IMR-90 (cell line): ENCODE measurements around the gene B3GALT6. TPM values are rescaled to one million over a fixed set of nuclear protein-coding genes. Genes with fewer than 3 reads are reported as not detected.

Experiments used
- ATAC-seq: fragments of 200-7000 bp; cut with Tn5 transposase; 2 replicates; pipeline ENCODE4 v1.9.1; 2020; ENCODE audit warnings: low read depth, mild to moderate bottlenecking, moderate library complexity
- BruUV-seq: library from RNA; stranded (reverse); fragments of 400-500 nt; replicated peaks from 2 replicates; lab custom pipeline; 2021; lab: Mats Ljungman, UMichigan
- CTCF ChIA-PET: fragments of 300-600 bp; formaldehyde crosslinking; extraction: SDS; loops from one replicate; lab custom pipeline; 2021; ENCODE audit warnings: antibody characterized with exemption; lab: Yijun Ruan, JAX
- POLR2A ChIA-PET: fragments of 300-600 bp; sonication (Branson Sonifier 250); formaldehyde crosslinking; loops from one replicate; lab custom pipeline; 2022; ENCODE audit warnings: antibody characterized with exemption; ENCODE audit not compliant: unreplicated experiment; lab: Charles Lee
- DNase-seq: peaks from one replicate; pipeline ENCODE4 v3.0.0; 2013
- H2AFZ ChIP-seq: replicated peaks from 2 replicates; pipeline ENCODE3; 2013; ENCODE audit warnings: low read length, mild to moderate bottlenecking; ENCODE audit not compliant: poor library complexity
- H2AK5ac ChIP-seq: 2 replicates; pipeline ENCODE4 v1.6.1; 2013; ENCODE audit warnings: low read depth, low read length, inconsistent platforms
- H2AK9ac ChIP-seq: replicated peaks from 2 replicates; pipeline ENCODE3; 2013; ENCODE audit warnings: mild to moderate bottlenecking, low read depth, low read length, moderate library complexity; ENCODE audit not compliant: poor library complexity
- H2BK120ac ChIP-seq: 2 replicates; pipeline ENCODE4 v1.6.1; 2013; ENCODE audit warnings: low read depth, low read length, inconsistent platforms
- H2BK15ac ChIP-seq: 3 replicates; pipeline ENCODE4 v1.6.1; 2013; ENCODE audit warnings: low read depth, low read length, inconsistent platforms
- H2BK20ac ChIP-seq: 2 replicates; pipeline ENCODE4 v1.6.1; 2013; ENCODE audit warnings: low read depth, mild to moderate bottlenecking, inconsistent platforms, low read length, moderate library complexity
- H2BK5ac ChIP-seq: 2 replicates; pipeline ENCODE4 v1.6.1; 2013; ENCODE audit warnings: mild to moderate bottlenecking, low read depth, low read length, inconsistent platforms; ENCODE audit not compliant: poor library complexity, severe bottlenecking
- H3K14ac ChIP-seq: replicated peaks from 2 replicates; pipeline ENCODE4 v1.6.1; 2013; ENCODE audit warnings: low read depth, low read length, inconsistent platforms
- H3K18ac ChIP-seq: 2 replicates; pipeline ENCODE4 v1.6.1; 2013; ENCODE audit warnings: low read depth, low read length, control low read depth
- H3K23ac ChIP-seq: 2 replicates; pipeline ENCODE4 v1.6.1; 2013; ENCODE audit warnings: low read depth, low read length, inconsistent platforms
- H3K27ac ChIP-seq: 2 replicates; pipeline ENCODE4 v1.5.1; 2013; ENCODE audit warnings: mild to moderate bottlenecking, control low read depth, low read length; ENCODE audit not compliant: insufficient read depth
- H3K27me3 ChIP-seq: 2 replicates; pipeline ENCODE4 v1.6.1; 2013; ENCODE audit warnings: low read length; ENCODE audit not compliant: control insufficient read depth, insufficient read depth
- H3K36me3 ChIP-seq: 2 replicates; pipeline ENCODE4 v1.6.1; 2013; ENCODE audit warnings: low read length, mixed read lengths; ENCODE audit not compliant: control insufficient read depth, insufficient read depth
- H3K4ac ChIP-seq: 2 replicates; pipeline ENCODE4 v1.6.1; 2013; ENCODE audit warnings: low read depth, low read length, inconsistent platforms
- H3K4me1 ChIP-seq: 2 replicates; pipeline ENCODE4 v1.6.1; 2013; ENCODE audit warnings: low read length, mixed read lengths; ENCODE audit not compliant: control insufficient read depth, insufficient read depth
- H3K4me2 ChIP-seq: 2 replicates; pipeline ENCODE4 v1.6.1; 2013; ENCODE audit warnings: low read depth, mild to moderate bottlenecking, control low read depth, low read length, moderate library complexity
- H3K4me3 ChIP-seq: 2 replicates; pipeline ENCODE4 v1.5.1; 2013; ENCODE audit warnings: low read depth, mild to moderate bottlenecking, control low read depth, low read length, moderate library complexity; ENCODE audit not compliant: insufficient read depth
- H3K56ac ChIP-seq: 2 replicates; pipeline ENCODE4 v1.6.1; 2013; ENCODE audit warnings: low read length, inconsistent platforms; ENCODE audit not compliant: insufficient read depth; ENCODE audit errors: extremely low read depth
- H3K79me1 ChIP-seq, 2 experiments: 2 replicates each; pipeline ENCODE4 v1.6.1; 2013; ENCODE audit warnings: low read length in 2 of 2, inconsistent platforms in 1 of 2, low read depth in 1 of 2
- H3K9ac ChIP-seq: 2 replicates; pipeline ENCODE4 v1.6.1; 2013; ENCODE audit warnings: low read depth, low read length, control low read depth
- H3K9me1 ChIP-seq: 2 replicates; pipeline ENCODE4 v1.6.1; 2013; ENCODE audit warnings: low read length, inconsistent platforms; ENCODE audit not compliant: insufficient read depth
- H3K9me3 ChIP-seq: 2 replicates; pipeline ENCODE4 v1.6.1; 2013; ENCODE audit warnings: low read length; ENCODE audit not compliant: control insufficient read depth, insufficient read depth
- H4K20me1 ChIP-seq: 2 replicates; pipeline ENCODE4 v1.6.1; 2013; ENCODE audit warnings: low read length, inconsistent platforms; ENCODE audit not compliant: insufficient read depth
- H4K5ac ChIP-seq: 2 replicates; pipeline ENCODE4 v1.6.1; 2013; ENCODE audit warnings: mild to moderate bottlenecking, low read depth, low read length, control low read depth
- H4K8ac ChIP-seq, 2 experiments: 2 replicates each; pipeline ENCODE4 v1.6.1; 2013; ENCODE audit warnings: low read depth in 2 of 2, low read length in 2 of 2, control low read depth in 1 of 2, inconsistent platforms in 1 of 2
- H4K91ac ChIP-seq: 2 replicates; pipeline ENCODE4 v1.6.1; 2013; ENCODE audit warnings: low read depth, low read length, inconsistent platforms; ENCODE audit not compliant: insufficient read depth
- BHLHE40 ChIP-seq: fragments of 150-350 bp; IDR thresholded peaks from 2 replicates; pipeline ENCODE4 v1.6.1; 2016; ENCODE audit warnings: mild to moderate bottlenecking, low read depth, low read length
- CEBPB ChIP-seq: IDR thresholded peaks from 2 replicates; pipeline ENCODE4 v1.6.1; 2012; ENCODE audit warnings: low read depth, low read length, improper control_type of control experiment
- CHD1 ChIP-seq: IDR thresholded peaks from 2 replicates; pipeline ENCODE4 v1.6.1; 2012; ENCODE audit warnings: low read depth, low read length, improper control_type of control experiment
- FOS ChIP-seq: fragments of 150-350 bp; IDR thresholded peaks from 2 replicates; pipeline ENCODE4 v1.6.1; 2016; ENCODE audit warnings: low read depth, low read length
- MAZ ChIP-seq: IDR thresholded peaks from 2 replicates; pipeline ENCODE4 v1.6.1; 2012; ENCODE audit warnings: low read depth, mild to moderate bottlenecking, low read length, improper control_type of control experiment, moderate library complexity, borderline replicate concordance
- MXI1 ChIP-seq: IDR thresholded peaks from 2 replicates; pipeline ENCODE4 v1.6.1; 2012; ENCODE audit warnings: low read depth, mild to moderate bottlenecking, low read length, moderate library complexity, borderline replicate concordance
- NFE2L2 ChIP-seq: fragments of 150-350 bp; IDR thresholded peaks from 2 replicates; pipeline ENCODE4 v1.6.1; 2016; ENCODE audit warnings: low read depth, mild to moderate bottlenecking, low read length
- RAD21 ChIP-seq: IDR thresholded peaks from 2 replicates; pipeline ENCODE4 v1.6.1; 2012; ENCODE audit warnings: low read length, improper control_type of control experiment
- RCOR1 ChIP-seq: IDR thresholded peaks from 2 replicates; pipeline ENCODE4 v1.6.1; 2012; ENCODE audit warnings: mild to moderate bottlenecking, low read length, improper control_type of control experiment; ENCODE audit not compliant: insufficient replicate concordance
- WGBS, 2 experiments: methylation state at CpG; one replicate each; pipeline versions ENCODE4 v1.1.5 to v1.1.7; 2013; ENCODE audit warnings: missing lambda C conversion rate in 2 of 2; ENCODE audit not compliant: insufficient read length in 1 of 2; ENCODE audit errors: extremely low coverage in 2 of 2; 5-methylcytosine and 5-hydroxymethylcytosine counted together
- dilution Hi-C: fragments of 300-500 bp; cut with HindIII; formaldehyde crosslinking; loops from one replicate; pipeline ENCODE4 v1.14.3; 2018; ENCODE audit warnings: low sequenced_read_pairs; ENCODE audit not compliant: unreplicated experiment
- in situ Hi-C: fragments of 300-500 bp; cut with MboI; formaldehyde crosslinking; loops from 3 replicates; pipeline ENCODE4 v1.14.3; 2019; ENCODE audit warnings: low sequenced_read_pairs, inconsistent platforms, mixed read lengths
- intact Hi-C: fragments of 100-400 bp; cut with micrococcal nuclease; formaldehyde crosslinking; loops from 2 replicates; pipeline ENCODE4 v1.10.0; 2022
- polyA plus RNA-seq, 3 experiments: library from polyadenylated mRNA; depleted of rRNA; stranded (reverse); fragments of >200 nt; gene quantifications; 2 replicates each; pipeline ENCODE4 v1.2.3, GENCODE V29; 2012; ENCODE audit warnings: low replicate concordance in 1 of 3
- total RNA-seq: library from RNA; depleted of rRNA; stranded (reverse); fragments of >200 nt; gene quantifications from 2 replicates; pipeline ENCODE4 v1.2.3, GENCODE V29; 2012
- TF ChIP-seq, protein P1 (sequence below): fragments of 150-350 bp; IDR thresholded peaks from 2 replicates; pipeline ENCODE4 v1.6.1; 2016; ENCODE audit warnings: low read depth, mild to moderate bottlenecking, low read length, moderate library complexity, borderline replicate concordance
- TF ChIP-seq, protein P2 (sequence below): conservative IDR thresholded peaks from 2 replicates; pipeline ENCODE4 v1.5.1; 2012; ENCODE audit warnings: mild to moderate bottlenecking, low read depth, low read length, improper control_type of control experiment
- TF ChIP-seq, protein P3 (sequence below): fragments of 150-350 bp; IDR thresholded peaks from 2 replicates; pipeline ENCODE4 v1.6.1; 2017; ENCODE audit warnings: mild to moderate bottlenecking, antibody characterized with exemption, low read length, low read depth

B3GALT6 gene
- total and polyA plus RNA-seq, 2 of the 4 experiments (the other 2 are of a cell fraction), result 12.2 to 23.0 TPM

DNA sequence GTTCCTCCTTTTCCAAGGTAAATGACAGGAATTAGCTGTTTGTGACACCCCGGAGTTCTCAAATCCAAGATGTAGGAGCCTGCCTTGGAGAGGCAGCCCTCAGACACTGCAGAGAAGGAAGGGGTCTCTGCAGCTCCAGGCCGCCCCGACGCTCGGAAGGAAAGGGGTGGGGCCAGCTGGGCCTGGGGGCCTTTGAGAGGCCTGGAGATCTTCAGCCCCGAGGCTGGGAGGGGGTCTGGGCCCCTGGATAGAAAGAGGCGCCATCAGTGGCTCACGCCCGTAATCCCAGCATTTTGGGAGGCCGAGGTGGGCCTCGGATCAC lies 24.5 kb upstream of the B3GALT6 start:
- Histone ChIP-seq H3K4me3 (no peak overlapping the region), H2AFZ (no peak overlapping the region), H2BK20ac (no peak overlapping the region), H3K56ac (no peak overlapping the region), H2AK9ac (no peak overlapping the region), H4K8ac (no peak overlapping the region), H2BK5ac (no peak overlapping the region), H3K18ac (no peak overlapping the region), H3K27ac (no peak overlapping the region), H2AK5ac (peak overlapping the region; percentile 39; the same call in 1 of the 2 replicates), H2BK15ac (no peak overlapping the region), H4K5ac (no peak overlapping the region), H3K23ac (no peak overlapping the region), H3K4me1 (peaks cover 12% of the 10 kb centered on the region), H3K9me1 (no peaks in the 10 kb centered on the region), H3K9ac (no peak overlapping the region), H3K4me2 (no peak overlapping the region), H3K4ac (0 out of 2 replicates have a peak overlapping the region, but pooled peaks have one; percentile 16), H3K14ac (no peak overlapping the region), H3K27me3 (no peaks in the 10 kb centered on the region; the same call in 1 of the 2 replicates), H2BK120ac (no peak overlapping the region), H4K91ac (no peak overlapping the region), H3K9me3 (no peaks in the 10 kb centered on the region), H3K79me1 (no peaks in the 10 kb centered on the region), H4K20me1 (no peaks in the 10 kb centered on the region; the same call in 1 of the 2 replicates), H3K36me3 (no peaks in the 10 kb centered on the region)
- in situ Hi-C loops, result no loop called here
- TF ChIP-seq, protein P1, sequence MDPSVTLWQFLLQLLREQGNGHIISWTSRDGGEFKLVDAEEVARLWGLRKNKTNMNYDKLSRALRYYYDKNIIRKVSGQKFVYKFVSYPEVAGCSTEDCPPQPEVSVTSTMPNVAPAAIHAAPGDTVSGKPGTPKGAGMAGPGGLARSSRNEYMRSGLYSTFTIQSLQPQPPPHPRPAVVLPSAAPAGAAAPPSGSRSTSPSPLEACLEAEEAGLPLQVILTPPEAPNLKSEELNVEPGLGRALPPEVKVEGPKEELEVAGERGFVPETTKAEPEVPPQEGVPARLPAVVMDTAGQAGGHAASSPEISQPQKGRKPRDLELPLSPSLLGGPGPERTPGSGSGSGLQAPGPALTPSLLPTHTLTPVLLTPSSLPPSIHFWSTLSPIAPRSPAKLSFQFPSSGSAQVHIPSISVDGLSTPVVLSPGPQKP, result no peak
- TF ChIP-seq NFE2L2, result no peak
- TF ChIP-seq RAD21, result no peak
- TF ChIP-seq MXI1, result no peak
- TF ChIP-seq, protein P2, sequence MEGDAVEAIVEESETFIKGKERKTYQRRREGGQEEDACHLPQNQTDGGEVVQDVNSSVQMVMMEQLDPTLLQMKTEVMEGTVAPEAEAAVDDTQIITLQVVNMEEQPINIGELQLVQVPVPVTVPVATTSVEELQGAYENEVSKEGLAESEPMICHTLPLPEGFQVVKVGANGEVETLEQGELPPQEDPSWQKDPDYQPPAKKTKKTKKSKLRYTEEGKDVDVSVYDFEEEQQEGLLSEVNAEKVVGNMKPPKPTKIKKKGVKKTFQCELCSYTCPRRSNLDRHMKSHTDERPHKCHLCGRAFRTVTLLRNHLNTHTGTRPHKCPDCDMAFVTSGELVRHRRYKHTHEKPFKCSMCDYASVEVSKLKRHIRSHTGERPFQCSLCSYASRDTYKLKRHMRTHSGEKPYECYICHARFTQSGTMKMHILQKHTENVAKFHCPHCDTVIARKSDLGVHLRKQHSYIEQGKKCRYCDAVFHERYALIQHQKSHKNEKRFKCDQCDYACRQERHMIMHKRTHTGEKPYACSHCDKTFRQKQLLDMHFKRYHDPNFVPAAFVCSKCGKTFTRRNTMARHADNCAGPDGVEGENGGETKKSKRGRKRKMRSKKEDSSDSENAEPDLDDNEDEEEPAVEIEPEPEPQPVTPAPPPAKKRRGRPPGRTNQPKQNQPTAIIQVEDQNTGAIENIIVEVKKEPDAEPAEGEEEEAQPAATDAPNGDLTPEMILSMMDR, result no peak
- no peak for TF ChIP-seq CEBPB
- no peak for TF ChIP-seq FOS
- TF ChIP-seq RCOR1, result no peak
- TF ChIP-seq, protein P3, sequence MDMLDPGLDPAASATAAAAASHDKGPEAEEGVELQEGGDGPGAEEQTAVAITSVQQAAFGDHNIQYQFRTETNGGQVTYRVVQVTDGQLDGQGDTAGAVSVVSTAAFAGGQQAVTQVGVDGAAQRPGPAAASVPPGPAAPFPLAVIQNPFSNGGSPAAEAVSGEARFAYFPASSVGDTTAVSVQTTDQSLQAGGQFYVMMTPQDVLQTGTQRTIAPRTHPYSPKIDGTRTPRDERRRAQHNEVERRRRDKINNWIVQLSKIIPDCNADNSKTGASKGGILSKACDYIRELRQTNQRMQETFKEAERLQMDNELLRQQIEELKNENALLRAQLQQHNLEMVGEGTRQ, result no peak
- TF ChIP-seq CHD1, result no peak
- no peak for TF ChIP-seq BHLHE40
- no peak for TF ChIP-seq MAZ
- dilution Hi-C loops, result no loop called here
- WGBS, 2 experiments, result 60% methylated on average over 2 of the region's 11 CpGs; no CpG with 5 or more reads in 1 of the 2 experiments
- CTCF ChIA-PET, result no interaction called here
- POLR2A ChIA-PET, result no interaction called here
- intact Hi-C loops, result no loop called here
- ATAC-seq (no peak), DNase-seq (no peak)
- BruUV-seq, result no TSS peak
